DOHH2 (cell line): ENCODE results near the gene MGMT.

Experiments used
- EZH2phosphoT487 ChIP-seq: fragments of 200-600 bp; sonication (generic); IDR thresholded peaks from 2 replicates; pipeline ENCODE4 v1.6.1; 2017; ENCODE audit warnings: borderline replicate concordance, mild to moderate bottlenecking, antibody characterized with exemption, low read length, moderate library complexity, mixed read lengths
- TF ChIP-seq, protein P1 (sequence below): fragments of 200-600 bp; sonication (generic); IDR thresholded peaks from one replicate; pipeline ENCODE4 v1.5.1; 2014; ENCODE audit warnings: antibody characterized with exemption, mild to moderate bottlenecking, low read depth, low read length; ENCODE audit not compliant: poor library complexity, severe bottlenecking

DNA sequence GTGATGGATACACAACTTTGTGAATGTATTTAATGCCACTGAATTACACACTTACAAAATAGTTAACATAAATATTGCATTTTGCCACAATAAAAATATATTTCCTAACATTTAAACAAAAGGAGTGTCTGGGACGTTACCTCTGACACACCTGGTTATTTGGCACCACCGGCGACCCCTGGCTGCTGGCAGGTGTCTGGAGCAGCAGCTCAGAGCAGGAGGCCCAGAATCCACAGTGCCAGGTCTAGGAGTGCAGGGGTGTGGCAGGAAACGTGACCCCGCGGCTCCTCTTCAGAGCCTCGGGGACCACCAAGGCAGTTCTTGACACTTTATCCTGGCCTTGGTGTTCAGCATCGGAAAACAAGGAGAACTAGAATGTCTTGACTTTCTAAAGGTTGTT lies 46.3 kb downstream of the MGMT start:
- TF ChIP-seq, protein P1, sequence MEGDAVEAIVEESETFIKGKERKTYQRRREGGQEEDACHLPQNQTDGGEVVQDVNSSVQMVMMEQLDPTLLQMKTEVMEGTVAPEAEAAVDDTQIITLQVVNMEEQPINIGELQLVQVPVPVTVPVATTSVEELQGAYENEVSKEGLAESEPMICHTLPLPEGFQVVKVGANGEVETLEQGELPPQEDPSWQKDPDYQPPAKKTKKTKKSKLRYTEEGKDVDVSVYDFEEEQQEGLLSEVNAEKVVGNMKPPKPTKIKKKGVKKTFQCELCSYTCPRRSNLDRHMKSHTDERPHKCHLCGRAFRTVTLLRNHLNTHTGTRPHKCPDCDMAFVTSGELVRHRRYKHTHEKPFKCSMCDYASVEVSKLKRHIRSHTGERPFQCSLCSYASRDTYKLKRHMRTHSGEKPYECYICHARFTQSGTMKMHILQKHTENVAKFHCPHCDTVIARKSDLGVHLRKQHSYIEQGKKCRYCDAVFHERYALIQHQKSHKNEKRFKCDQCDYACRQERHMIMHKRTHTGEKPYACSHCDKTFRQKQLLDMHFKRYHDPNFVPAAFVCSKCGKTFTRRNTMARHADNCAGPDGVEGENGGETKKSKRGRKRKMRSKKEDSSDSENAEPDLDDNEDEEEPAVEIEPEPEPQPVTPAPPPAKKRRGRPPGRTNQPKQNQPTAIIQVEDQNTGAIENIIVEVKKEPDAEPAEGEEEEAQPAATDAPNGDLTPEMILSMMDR: no peak
- TF ChIP-seq EZH2phosphoT487: no peak
